HL-60 (cell line): ENCODE measurements around the gene MAN2A2.

Experiments used
- CTCF ChIP-seq: IDR thresholded peaks from one replicate; pipeline ENCODE4 v1.5.1; 2011; ENCODE audit warnings: low read length, control low read depth, inconsistent platforms; ENCODE audit not compliant: insufficient read depth
- GABPA ChIP-seq: IDR thresholded peaks from 2 replicates; pipeline ENCODE4 v1.6.1; 2012; ENCODE audit warnings: low read depth
- POLR2AphosphoS5 ChIP-seq: IDR thresholded peaks from 2 replicates; pipeline ENCODE4 v1.6.1; 2012; ENCODE audit warnings: low read depth
- TF ChIP-seq, protein P1 (sequence below): IDR thresholded peaks from 2 replicates; pipeline ENCODE4 v1.6.1; 2012; ENCODE audit warnings: low read depth; ENCODE audit not compliant: insufficient replicate concordance

GRCh38 chr15:90877996-90878395 lies 25.1 kb upstream of the MAN2A2 start:
- TF ChIP-seq CTCF (no peak), POLR2AphosphoS5 (no peak), GABPA (no peak)
- TF ChIP-seq, protein P1, sequence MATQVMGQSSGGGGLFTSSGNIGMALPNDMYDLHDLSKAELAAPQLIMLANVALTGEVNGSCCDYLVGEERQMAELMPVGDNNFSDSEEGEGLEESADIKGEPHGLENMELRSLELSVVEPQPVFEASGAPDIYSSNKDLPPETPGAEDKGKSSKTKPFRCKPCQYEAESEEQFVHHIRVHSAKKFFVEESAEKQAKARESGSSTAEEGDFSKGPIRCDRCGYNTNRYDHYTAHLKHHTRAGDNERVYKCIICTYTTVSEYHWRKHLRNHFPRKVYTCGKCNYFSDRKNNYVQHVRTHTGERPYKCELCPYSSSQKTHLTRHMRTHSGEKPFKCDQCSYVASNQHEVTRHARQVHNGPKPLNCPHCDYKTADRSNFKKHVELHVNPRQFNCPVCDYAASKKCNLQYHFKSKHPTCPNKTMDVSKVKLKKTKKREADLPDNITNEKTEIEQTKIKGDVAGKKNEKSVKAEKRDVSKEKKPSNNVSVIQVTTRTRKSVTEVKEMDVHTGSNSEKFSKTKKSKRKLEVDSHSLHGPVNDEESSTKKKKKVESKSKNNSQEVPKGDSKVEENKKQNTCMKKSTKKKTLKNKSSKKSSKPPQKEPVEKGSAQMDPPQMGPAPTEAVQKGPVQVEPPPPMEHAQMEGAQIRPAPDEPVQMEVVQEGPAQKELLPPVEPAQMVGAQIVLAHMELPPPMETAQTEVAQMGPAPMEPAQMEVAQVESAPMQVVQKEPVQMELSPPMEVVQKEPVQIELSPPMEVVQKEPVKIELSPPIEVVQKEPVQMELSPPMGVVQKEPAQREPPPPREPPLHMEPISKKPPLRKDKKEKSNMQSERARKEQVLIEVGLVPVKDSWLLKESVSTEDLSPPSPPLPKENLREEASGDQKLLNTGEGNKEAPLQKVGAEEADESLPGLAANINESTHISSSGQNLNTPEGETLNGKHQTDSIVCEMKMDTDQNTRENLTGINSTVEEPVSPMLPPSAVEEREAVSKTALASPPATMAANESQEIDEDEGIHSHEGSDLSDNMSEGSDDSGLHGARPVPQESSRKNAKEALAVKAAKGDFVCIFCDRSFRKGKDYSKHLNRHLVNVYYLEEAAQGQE: no peak
